Activated CD8-positive, alpha-beta T cell treated with anti-CD3 and anti-CD28 coated beads for 36 hours (primary cell): ENCODE measurements around the gene PIGS. TPM values are rescaled to one million over a fixed set of nuclear protein-coding genes. Genes with fewer than 3 reads are reported as not detected.

Source experiments
- ATAC-seq: fragments of 200-7000 bp; cut with Tn5 transposase; one replicate; pipeline ENCODE4 v1.10.0; 2021; ENCODE audit warnings: mild to moderate bottlenecking, moderate library complexity
- CTCF ChIA-PET: fragments of 350-600 bp; sonication (Branson Sonifier 250); formaldehyde crosslinking; loops from one replicate; lab custom pipeline; 2021; ENCODE audit warnings: antibody characterized with exemption; lab: Charles Lee
- POLR2A ChIA-PET: fragments of 350-600 bp; sonication (Branson Sonifier 250); formaldehyde crosslinking; loops from one replicate; lab custom pipeline; 2021; ENCODE audit warnings: antibody characterized with exemption; lab: Charles Lee
- DNase-seq: peaks from one replicate; pipeline ENCODE4 v3.0.0-alpha.2; 2020
- H3K27ac Mint-ChIP-seq: one replicate; pipeline ENCODE4 v1.8.0; 2021; ENCODE audit warnings: mild to moderate bottlenecking, mixed read lengths
- H3K27me3 Mint-ChIP-seq: one replicate; pipeline ENCODE4 v1.8.0; 2021; ENCODE audit warnings: mixed read lengths
- H3K36me3 Mint-ChIP-seq: one replicate; pipeline ENCODE4 v1.8.0; 2021; ENCODE audit warnings: low read depth, mixed read lengths
- H3K4me1 Mint-ChIP-seq: one replicate; pipeline ENCODE4 v1.8.0; 2021; ENCODE audit warnings: low read depth, mixed read lengths
- H3K4me3 Mint-ChIP-seq: one replicate; pipeline ENCODE4 v1.8.0; 2021; ENCODE audit warnings: mild to moderate bottlenecking, moderate library complexity, mixed read lengths
- H3K9me3 Mint-ChIP-seq: one replicate; pipeline ENCODE4 v1.8.0; 2021; ENCODE audit warnings: mixed read lengths
- CTCF ChIP-seq: fragments of 200-600 bp; IDR thresholded peaks from one replicate; pipeline ENCODE4 v1.8.0; 2022; ENCODE audit warnings: antibody characterized with exemption, mild to moderate bottlenecking
- intact Hi-C: fragments of 100-400 bp; cut with micrococcal nuclease; formaldehyde crosslinking; loops from one replicate; pipeline ENCODE4 v1.10.0; 2022
- total RNA-seq, 2 experiments: library from RNA; stranded (reverse); gene quantifications; one replicate each; pipeline ENCODE4 v1.2.3, GENCODE V29; 2021

The PIGS gene
- total RNA-seq, 2 experiments from 2014 or later: 33.8 to 36.9 TPM

- TF ChIP-seq CTCF: no peak
- ATAC-seq (no peak), DNase-seq (no peak)
- no peaks in the 10 kb centered on the region for H3K27me3 Mint-ChIP-seq
- H3K4me1 Mint-ChIP-seq: no peaks in the 10 kb centered on the region
- POLR2A ChIA-PET: interaction anchor here (1.1 to 1.2 kb wide), 2 partner anchors 16 to 35 kb away, joined by 3 read pairs; no protein-coding TSS in a partner anchor
- H3K9me3 Mint-ChIP-seq: no peaks in the 10 kb centered on the region
- H3K36me3 Mint-ChIP-seq: peaks cover 55% of the 10 kb centered on the region
- intact Hi-C loops: no loop called here
- H3K27ac Mint-ChIP-seq: no peak overlapping the region
- no peak overlapping the region for H3K4me3 Mint-ChIP-seq
- CTCF ChIA-PET: interaction anchor here (1.2 to 1.4 kb wide), 2 partner anchors 17 to 53 kb away, joined by 3 read pairs; no protein-coding TSS in a partner anchor
Observed at GRCh38 chr17:28615260-28615940, 44.1 kb upstream of the PIGS start.

GRCh38 chr17:28613931-28614381 lies 42.6 kb upstream of the PIGS start, which contains the start of gene RSKR:
RSKR (minus strand) TSS chr17:28614185; CDS start chr17:28614161, 24 bp downstream.
- H3K36me3 Mint-ChIP-seq: peaks cover 51% of the 10 kb centered on the region
- DNase-seq: no peak
- H3K4me1 Mint-ChIP-seq: no peaks in the 10 kb centered on the region
- no peaks in the 10 kb centered on the region for H3K27me3 Mint-ChIP-seq
- H3K27ac Mint-ChIP-seq: no peak within 1 kb of the TSS
- ATAC-seq: no peak
- ChIA-PET CTCF (interaction anchor here (1.0 to 1.7 kb wide), 7 partner anchors 9 to 119 kb away, joined by 3 to 11 read pairs (median 4); partner anchors contain the start of gene PIGS), POLR2A (no interaction called here)
- TF ChIP-seq CTCF: no peak
- intact Hi-C loops: loop anchor here (5.0 kb wide), 1 partner anchor 122 kb away; no protein-coding TSS in a partner anchor
- no peak within 1 kb of the TSS for H3K4me3 Mint-ChIP-seq
- H3K9me3 Mint-ChIP-seq: no peaks in the 10 kb centered on the region

- H3K36me3 Mint-ChIP-seq: peaks cover 49% of the 10 kb centered on the region
- DNase-seq (peak; percentile 55), ATAC-seq (peak; percentile 64)
- intact Hi-C loops: loop anchor here (5.0 kb wide), 1 partner anchor 121 kb away; no protein-coding TSS in a partner anchor
- H3K4me3 Mint-ChIP-seq: no peak overlapping the region
- no peaks in the 10 kb centered on the region for H3K4me1 Mint-ChIP-seq
- ChIA-PET POLR2A (interaction anchor here (0.6 to 1.2 kb wide), 6 partner anchors 10 to 58 kb away, joined by 3 to 8 read pairs (median 4); no protein-coding TSS in a partner anchor), CTCF (interaction anchor here (0.7 to 3.5 kb wide), 20 partner anchors 10 to 118 kb away, joined by 3 to 18 read pairs (median 4); partner anchors contain the start of genes ALDOC, BLTP2, PIGS and PROCA1)
- no peaks in the 10 kb centered on the region for H3K27me3 Mint-ChIP-seq
- H3K9me3 Mint-ChIP-seq: no peaks in the 10 kb centered on the region
- H3K27ac Mint-ChIP-seq: no peak overlapping the region
- TF ChIP-seq CTCF: peak; percentile 80
Observed at GRCh38 chr17:28612936-28613872, 41.9 kb upstream of the PIGS start.

GRCh38 chr17:28612531-28612930 lies 41.2 kb upstream of the PIGS start:
- no peak for DNase-seq
- Mint-ChIP-seq H3K36me3 (peaks cover 47% of the 10 kb centered on the region), H3K9me3 (no peaks in the 10 kb centered on the region), H3K27ac (peak overlapping the region; percentile 0), H3K4me3 (no peak overlapping the region), H3K27me3 (no peaks in the 10 kb centered on the region), H3K4me1 (no peaks in the 10 kb centered on the region)
- intact Hi-C loops: loop anchor here (5.0 kb wide), 1 partner anchor 120 kb away; no protein-coding TSS in a partner anchor
- no peak for ATAC-seq
- POLR2A ChIA-PET: interaction anchor here (0.6 to 1.5 kb wide), 8 partner anchors 8 to 107 kb away, joined by 3 to 8 read pairs (median 3); partner anchors contain the start of gene RPL23A
- CTCF ChIA-PET: interaction anchor here (0.7 to 3.5 kb wide), 20 partner anchors 10 to 117 kb away, joined by 3 to 18 read pairs (median 4); partner anchors contain the start of genes ALDOC, BLTP2, PIGS and PROCA1
- no peak for TF ChIP-seq CTCF
